EH (cell line): Measurements from ENCODE around the gene LTN1.
"Not testable (repeated sequence)": the region's sequence is repeated elsewhere in the genome, so short reads cannot be mapped to it uniquely, and the experiment has no call there.

ENCODE experiments used
- DNase-seq: peaks from one replicate; pipeline ENCODE4 v3.0.0-alpha.2; 2015; ENCODE audit warnings: low read depth

LTN1 gene

DNA sequence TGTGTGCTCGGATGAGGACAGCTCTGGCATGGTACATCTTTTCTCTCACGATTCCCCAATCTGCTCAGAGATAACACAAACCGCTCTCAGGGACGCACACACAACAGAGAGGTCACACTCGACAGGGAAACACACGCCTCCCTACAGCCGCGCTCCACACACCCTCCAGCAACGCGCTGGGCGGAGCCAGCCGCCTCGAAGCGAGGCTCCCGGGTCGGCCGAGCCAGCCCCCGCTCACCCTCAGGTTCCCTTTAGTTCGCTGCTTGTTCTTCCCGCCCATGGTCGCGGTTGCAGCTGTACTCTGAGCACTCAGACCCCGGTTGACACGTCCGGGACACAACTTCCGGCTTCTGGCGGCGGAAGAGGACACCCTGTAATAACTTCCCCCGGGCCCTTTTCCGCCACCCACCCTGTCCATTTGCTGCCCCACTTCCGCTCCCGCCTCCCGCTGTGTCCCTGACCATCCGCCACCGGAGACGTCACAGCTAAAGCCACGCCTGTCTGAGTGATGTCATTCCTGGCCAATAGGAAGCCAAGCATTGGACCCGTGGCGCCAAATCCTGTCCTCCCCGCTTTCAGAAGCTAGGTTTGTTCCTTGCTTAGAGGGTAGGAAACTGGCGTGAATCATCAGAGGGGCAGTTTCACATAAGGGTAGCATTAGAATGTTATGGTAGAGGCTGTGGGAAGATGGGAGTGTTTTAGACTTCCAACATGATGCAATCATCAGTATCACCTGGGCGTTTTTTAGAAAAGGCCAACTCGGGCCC, at the start of gene LTN1:
LTN1 (minus strand) TSS at position 352 of the 767 bp plus-strand sequence; CDS start at position 280, 72 bp downstream.
- peak; percentile 99 for DNase-seq

- peak; percentile 26 for DNase-seq
Measured at GRCh38 chr21:29034678-29035077, 42.0 kb upstream of the LTN1 start.

GRCh38 chr21:29033871-29034270, 41.2 kb upstream of the LTN1 start:
- DNase-seq, result no peak

DNA sequence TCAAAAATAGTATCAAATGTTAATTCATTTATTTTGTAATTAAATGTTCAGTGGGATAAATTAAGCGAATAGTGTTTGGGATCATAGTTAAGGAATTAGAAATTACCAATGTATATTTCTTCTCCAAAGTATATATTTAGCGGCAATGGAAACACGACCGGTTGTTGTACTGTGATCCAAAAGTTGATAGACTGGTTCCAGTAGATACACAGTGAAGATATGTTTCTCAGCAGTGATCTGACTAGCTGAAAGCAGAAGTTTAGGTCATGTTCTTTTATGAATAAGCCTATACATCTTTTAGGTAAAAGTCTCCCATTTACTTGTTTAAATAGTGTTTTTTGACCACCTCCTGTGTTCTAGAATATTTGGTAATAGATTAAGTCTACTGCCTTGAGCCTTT, 40.6 kb upstream of the LTN1 start:
- no peak for DNase-seq

DNA sequence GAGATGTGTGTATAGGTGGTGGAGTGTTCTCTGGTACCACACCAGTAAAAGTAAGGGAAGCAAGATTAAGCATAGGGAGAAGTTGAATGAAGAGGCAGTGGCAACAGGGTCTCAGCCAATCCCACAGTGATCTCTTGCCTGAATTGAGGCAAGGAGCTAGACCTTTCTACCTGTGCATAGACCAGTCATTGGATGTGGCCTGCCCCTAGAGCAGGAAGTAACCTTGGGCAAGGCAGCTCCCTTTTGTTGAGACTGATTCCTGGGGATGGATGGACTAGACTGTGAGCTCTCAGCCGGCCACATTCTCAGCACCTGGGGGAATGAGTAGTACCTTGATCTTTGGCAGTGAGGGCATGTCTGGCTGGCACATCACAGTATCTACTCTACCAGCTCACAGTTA, 38.2 kb upstream of the LTN1 start:
- no peak for DNase-seq

- DNase-seq, result no peak
Measured at GRCh38 chr21:29029524-29029923, 36.8 kb upstream of the LTN1 start.

DNA sequence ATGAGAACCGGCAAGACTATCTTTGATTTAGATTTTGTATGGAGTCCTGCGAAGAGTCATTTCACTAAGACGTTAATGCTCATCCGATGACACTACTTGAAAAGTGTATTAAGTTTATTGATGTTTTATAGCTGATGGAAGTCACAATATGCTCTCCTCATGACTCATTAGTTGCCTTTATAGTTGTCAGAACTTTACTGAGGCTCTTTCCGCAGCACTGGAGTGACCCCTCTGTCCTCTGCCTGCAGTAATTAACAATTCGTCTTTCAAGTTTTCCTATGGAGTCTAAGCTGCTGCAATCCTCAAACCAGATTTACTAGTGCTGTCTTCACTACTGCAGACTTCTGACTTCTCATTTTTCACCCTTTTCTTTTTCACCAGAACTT, 32.6 kb upstream of the LTN1 start:
- peak; percentile 52 for DNase-seq

DNA sequence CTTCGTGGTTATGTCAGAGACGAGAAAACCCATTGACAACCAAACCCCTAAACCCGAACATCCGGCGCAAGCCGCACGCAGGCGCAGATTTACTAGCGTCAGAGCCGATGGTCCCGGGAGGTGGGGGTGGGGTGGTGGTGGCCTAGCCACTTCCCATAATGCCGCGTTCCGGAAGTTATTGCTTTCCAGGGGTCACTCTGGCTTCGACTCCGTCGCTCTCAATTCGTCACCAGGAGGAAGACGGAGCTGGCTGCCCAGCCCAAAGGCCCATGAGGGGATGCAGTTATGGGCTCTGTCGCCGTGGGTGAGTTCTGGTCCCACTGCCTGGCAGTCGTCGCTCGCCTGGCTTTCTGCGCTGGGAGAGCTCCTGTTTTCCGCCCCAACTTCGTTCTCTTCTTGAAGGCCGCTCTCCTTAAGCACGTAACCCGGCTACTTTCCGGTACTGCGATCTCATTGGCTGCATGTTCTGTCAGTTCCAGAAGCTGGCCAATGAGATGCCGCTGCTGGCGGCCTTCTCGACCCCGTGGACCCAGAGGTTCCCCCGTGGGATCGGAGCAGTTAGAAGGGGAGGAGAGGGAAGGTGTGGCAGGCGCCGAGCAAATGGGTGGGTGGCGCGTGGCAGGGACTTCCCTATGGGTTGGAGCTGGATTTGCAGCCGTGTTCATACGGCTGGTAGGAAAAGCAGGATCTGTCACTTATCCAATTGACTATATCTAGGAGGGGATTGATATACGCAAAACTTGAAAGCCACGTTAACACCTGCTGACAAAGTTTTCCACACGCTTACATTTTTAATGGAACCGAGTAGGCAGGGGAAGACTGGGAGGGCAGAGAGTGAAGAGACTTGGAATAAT, 32.0 kb upstream of the LTN1 start, which contains the start of gene USP16:
USP16 (plus strand) TSS at position 195 of the 854 bp plus-strand sequence. CDS start 3,246 bp downstream, outside the sequence.
- DNase-seq, result peak; percentile 98

GRCh38 chr21:29022166-29022565, 29.5 kb upstream of the LTN1 start:
- no peak for DNase-seq

GRCh38 chr21:29018540-29018939, 25.9 kb upstream of the LTN1 start:
- DNase-seq, result peak; percentile 34

DNA sequence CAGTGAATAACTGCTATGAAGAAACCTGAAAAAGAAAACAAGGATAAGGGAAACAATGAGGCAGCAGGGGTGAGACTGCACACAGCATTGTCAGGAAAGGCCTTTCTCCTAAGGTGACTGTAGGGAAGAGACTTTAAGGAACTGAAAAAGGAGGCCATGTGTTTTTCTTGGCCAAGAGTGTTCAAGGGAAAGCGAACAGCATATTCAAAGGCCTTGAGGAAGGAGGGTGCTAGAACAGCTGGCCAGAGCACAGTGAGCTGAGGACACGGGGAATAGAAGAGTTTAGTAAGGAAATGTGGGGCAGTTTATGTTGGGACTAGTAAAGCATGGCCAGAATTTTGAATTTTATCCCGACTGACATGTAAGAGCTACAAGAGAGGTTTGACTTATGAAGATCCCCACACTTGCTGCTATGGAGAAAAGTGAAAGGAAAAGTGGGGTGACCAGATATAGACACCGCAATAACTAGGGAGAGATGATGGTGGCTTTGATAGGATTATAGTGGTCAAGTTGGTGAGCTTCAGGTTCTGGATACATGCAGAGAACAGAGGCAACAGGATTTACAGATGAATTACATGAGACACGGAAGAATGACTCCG, 25.1 kb upstream of the LTN1 start:
- no peak for DNase-seq

DNA sequence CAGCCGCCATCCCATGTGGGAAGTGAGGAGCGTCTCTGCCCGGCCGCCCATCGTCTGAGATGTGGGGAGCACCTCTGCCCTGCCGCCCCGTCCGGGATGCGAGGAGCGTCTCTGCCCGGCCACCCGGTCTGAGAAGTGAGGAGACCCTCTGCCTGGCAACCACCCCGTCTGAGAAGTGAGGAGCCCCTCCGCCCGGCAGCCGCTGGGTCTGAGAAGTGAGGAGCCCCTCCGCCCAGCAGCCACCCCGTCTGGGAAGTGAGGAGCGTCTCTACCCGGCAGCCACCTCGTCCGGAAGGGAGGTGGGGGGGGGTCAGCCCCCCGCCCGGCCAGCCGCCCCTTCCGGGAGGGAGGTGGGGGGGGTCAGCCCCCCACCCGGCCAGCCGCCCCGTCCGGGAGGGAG, 18.6 kb upstream of the LTN1 start:
- not testable (repeated sequence) for DNase-seq

- DNase-seq, result no peak
Measured at GRCh38 chr21:29008367-29008766, 15.7 kb upstream of the LTN1 start.

DNA sequence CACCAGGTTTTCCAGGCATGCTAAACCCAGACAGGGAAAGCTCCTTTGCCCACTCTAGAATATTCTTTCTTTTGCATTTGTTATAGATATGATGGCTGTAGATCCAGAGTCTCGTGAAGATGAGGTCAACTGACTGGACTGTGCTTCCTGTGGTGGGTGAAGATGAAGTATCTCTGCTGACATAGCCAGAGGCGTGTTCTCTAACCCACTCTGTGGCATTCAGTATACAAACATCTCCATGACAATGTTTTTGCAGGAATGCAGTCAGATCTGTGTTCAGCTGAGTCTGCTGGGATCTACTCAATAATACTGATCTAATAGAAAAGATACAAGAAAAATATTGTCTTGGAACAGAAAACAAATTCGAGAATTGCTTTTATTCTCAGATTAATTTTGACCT, 15.1 kb upstream of the LTN1 start:
- DNase-seq, result peak; percentile 22

GRCh38 chr21:29007135-29007534, 14.5 kb upstream of the LTN1 start:
- DNase-seq, result no peak

- peak; percentile 70 for DNase-seq
Measured at GRCh38 chr21:29005696-29006095, 13.0 kb upstream of the LTN1 start.

- DNase-seq, result peak; percentile 96
Measured at GRCh38 chr21:29002442-29003144, 9.9 kb upstream of the LTN1 start.

- no peak for DNase-seq
Measured at GRCh38 chr21:28993293-28993629, 584 bp upstream of the LTN1 start.

GRCh38 chr21:28991861-28992525, 684 bp downstream of the LTN1 start:
- DNase-seq, result peak; percentile 6

DNA sequence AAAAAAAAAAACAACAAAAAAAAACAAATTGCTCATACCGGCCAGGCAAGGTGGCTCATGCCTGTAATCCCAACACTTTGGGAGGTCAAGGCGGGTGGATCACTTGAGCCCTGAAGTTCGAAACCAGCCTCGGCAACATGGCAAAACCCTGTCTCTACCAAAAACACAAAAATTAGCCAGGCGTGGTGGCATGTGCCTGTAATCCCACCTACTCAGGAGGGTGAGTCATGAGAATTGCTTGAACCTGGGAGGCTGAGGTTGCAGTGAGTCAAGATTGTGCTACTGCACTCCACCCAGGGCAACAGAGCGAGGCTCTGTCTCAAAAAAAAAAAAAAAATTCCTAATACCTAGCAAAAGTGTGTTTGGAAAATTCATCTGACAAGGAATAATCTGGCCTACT, 4.5 kb downstream of the LTN1 start:
- peak; percentile 28 for DNase-seq

DNA sequence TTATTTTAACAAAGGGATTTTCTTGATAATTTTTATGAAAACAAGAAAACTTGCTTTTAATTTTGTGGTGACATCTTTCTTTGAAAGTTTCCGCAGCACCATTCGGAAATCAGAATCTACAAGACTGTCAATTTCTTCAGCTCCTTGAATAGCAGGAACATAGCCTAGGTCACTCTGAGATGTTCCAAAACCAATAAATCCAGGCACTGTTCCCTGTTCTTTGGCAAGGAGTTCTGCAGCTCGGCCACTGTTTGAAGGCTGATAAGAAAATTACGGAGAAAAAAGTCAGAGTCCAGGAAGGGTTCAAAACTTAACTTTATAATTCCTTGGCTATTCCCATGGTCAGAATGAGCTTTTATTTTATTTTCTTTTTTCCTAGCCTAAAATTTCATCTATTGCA, 6.0 kb downstream of the LTN1 start:
- DNase-seq, result no peak

GRCh38 chr21:28982637-28983036, 10.0 kb downstream of the LTN1 start:
- DNase-seq, result no peak
